ENCODE data around the gene FEZF2. TPM values are rescaled to one million over a fixed set of nuclear protein-coding genes. Genes with fewer than 3 reads are reported as not detected.

Gene FEZF2
- total and polyA plus RNA-seq, 2 of the 8 experiments (the other 6 are each of a cell fraction or from before 2014, with no cell fraction given), result 0.06 TPM; not detected in 1

GRCh38 chr3:62335196-62335595, 38.2 kb downstream of the FEZF2 start:
- peaks cover 0 to 3% (median 0%) of the 10 kb centered on the region in 4 experiments; a peak in 1 of 7 replicates for H3K4me1 ChIP-seq (replicated peaks in 1 of 4; ENCODE audit: control insufficient read depth in 3 of 4, insufficient read depth in 4 of 4, low read length in 3 of 4)
- H3K9me3 ChIP-seq (ENCODE audit: insufficient read depth in 2 of 2, low read depth in 1 of 2, low read length in 1 of 2), result no peaks in the 10 kb centered on the region
- WGBS, 2 experiments (ENCODE audit: extremely low coverage in 1 of 2, insufficient coverage in 1 of 2, insufficient read length in 1 of 2, insufficient replicate concordance in 2 of 2, low coverage in 1 of 2, low lambda C conversion rate in 2 of 2, missing lambda C conversion rate in 1 of 2), result 87% methylated on average over 3 of the region's 3 CpGs; no CpG with 5 or more reads in 1 of the 2 experiments
- no peak overlapping the region for H3K18ac ChIP-seq (ENCODE audit: extremely low read depth, low read length)
- no peak overlapping the region for H3K4ac ChIP-seq (replicated peaks; ENCODE audit: insufficient read length, low read depth, low read length)
- DNase-seq (ENCODE audit: low read depth in 1 of 2, low spot score in 2 of 2) (no peak), FAIRE-seq (no peak)
- H2BK20ac ChIP-seq (ENCODE audit: low read length), result no peak overlapping the region
- H3K56ac ChIP-seq (replicated peaks; ENCODE audit: insufficient read length, low read depth, low read length), result no peak overlapping the region
- H4K5ac ChIP-seq (ENCODE audit: insufficient read length, low read depth, low read length), result no peak overlapping the region
- no peak overlapping the region for H2BK120ac ChIP-seq (replicated peaks; ENCODE audit: low read depth, low read length)
- H2AFZ ChIP-seq (ENCODE audit: low read length), result no peak overlapping the region
- H2BK5ac ChIP-seq (ENCODE audit: low read depth, low read length), result no peak overlapping the region
- H2BK12ac ChIP-seq (ENCODE audit: low read depth, low read length), result no peak overlapping the region
- H3K79me2 ChIP-seq (ENCODE audit: control insufficient read depth in 1 of 2, insufficient read depth in 2 of 2, low read length in 2 of 2), result no peaks in the 10 kb centered on the region
- H3K23ac ChIP-seq (ENCODE audit: insufficient read length), result no peak overlapping the region
- H3K4me3 ChIP-seq (ENCODE audit: extremely low read depth in 1 of 4, insufficient read depth in 2 of 4, low read depth in 3 of 4, low read length in 4 of 4), result no peak overlapping the region
- H2AK5ac ChIP-seq (ENCODE audit: low read depth, low read length), result no peak overlapping the region
- H2BK15ac ChIP-seq (ENCODE audit: low read length), result no peak overlapping the region
- H3K27me3 ChIP-seq (replicated peaks in 1 of 4; ENCODE audit: control insufficient read depth in 3 of 4, extremely low read depth in 1 of 4, insufficient read depth in 3 of 4, low read length in 3 of 4), result no peaks in the 10 kb centered on the region
- no peak overlapping the region for H3K4me2 ChIP-seq (ENCODE audit: insufficient read depth in 1 of 2, low read depth in 2 of 2, low read length in 2 of 2)
- H4K8ac ChIP-seq (ENCODE audit: extremely low read depth, insufficient read depth, low read length), result no peak overlapping the region
- no peak overlapping the region for H3K14ac ChIP-seq (ENCODE audit: insufficient read length)
- no peaks in the 10 kb centered on the region for H3K79me1 ChIP-seq (ENCODE audit: low read depth, low read length)
- H3K9ac ChIP-seq (replicated peaks in 1 of 4; ENCODE audit: extremely low read depth in 1 of 4, low read depth in 3 of 4, low read length in 3 of 4), result no peak overlapping the region
- no peaks in the 10 kb centered on the region for H4K20me1 ChIP-seq (replicated peaks in 1 of 2; ENCODE audit: control insufficient read depth in 1 of 2, insufficient read depth in 2 of 2, low read length in 2 of 2)
- H3K36me3 ChIP-seq (ENCODE audit: control insufficient read depth in 2 of 4, insufficient read depth in 4 of 4, low read length in 3 of 4), result no peaks in the 10 kb centered on the region
- ChIA-PET CTCF (ENCODE audit: partially characterized antibody) (interaction anchor here (0.6 to 8.0 kb wide), 12 partner anchors 13 to 584 kb away, joined by 3 to 135 read pairs (median 4); no protein-coding TSS in a partner anchor), POLR2A (ENCODE audit: partially characterized antibody) (interaction anchor here (1.0 kb wide), 1 partner anchor 16 kb away, joined by 3 read pairs; no protein-coding TSS in a partner anchor)
- no peak overlapping the region for H4K91ac ChIP-seq (replicated peaks; ENCODE audit: insufficient read length, low read length)
- no peaks in the 10 kb centered on the region for H3K23me2 ChIP-seq (ENCODE audit: low read depth, low read length)
- no peak overlapping the region for H3K27ac ChIP-seq (ENCODE audit: low read depth, low read length)
